ENCODE results near the gene IL1RN. TPM values are rescaled to one million over a fixed set of nuclear protein-coding genes. Genes with fewer than 3 reads are reported as not detected.

IL1RN gene
- total and polyA plus RNA-seq, 2 of the 13 experiments (the other 11 are each of a cell fraction or from before 2014, with no cell fraction given) = 21.2 to 101 TPM

DNA sequence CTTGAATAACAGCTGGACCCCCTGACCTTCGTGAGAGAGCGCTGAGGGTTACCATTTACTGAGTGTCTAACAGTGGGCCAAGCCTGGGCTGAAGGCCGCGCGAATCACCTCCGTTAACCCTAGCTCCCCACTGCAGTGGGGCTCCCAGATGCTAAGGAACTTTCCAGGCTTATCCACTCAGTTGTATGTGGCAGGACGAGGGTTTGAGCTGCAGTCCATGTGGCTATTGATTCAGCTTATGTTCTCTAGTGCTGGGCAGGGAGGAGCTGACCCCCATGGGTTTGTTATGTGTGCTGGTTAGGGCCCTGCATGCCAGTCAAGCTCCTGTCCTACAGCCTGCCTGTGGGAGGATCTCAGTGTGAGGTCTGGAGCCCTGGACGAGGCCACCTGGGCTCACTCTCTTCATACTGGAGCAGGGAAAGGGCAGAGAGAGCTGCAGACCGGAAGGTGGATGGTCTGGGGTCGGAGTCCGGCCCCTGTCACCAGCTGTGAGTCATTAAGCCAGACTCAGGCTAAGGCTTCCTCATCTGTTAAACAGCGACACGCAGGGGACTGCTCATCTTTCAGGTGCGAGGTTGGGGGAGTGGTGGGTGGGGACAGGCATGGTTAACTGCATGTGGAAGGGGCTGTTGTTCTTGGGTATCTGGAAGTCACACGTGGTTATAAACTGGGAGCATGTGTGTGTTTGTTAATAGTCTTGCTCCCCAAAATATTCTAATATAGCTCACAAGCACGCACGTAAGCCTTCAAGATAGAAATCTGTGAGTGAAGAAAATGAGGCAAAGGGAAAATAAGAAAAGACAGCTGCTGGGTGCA is 52.9 kb downstream of the IL1RN start (continued):
- TF ChIP-seq, protein P1, sequence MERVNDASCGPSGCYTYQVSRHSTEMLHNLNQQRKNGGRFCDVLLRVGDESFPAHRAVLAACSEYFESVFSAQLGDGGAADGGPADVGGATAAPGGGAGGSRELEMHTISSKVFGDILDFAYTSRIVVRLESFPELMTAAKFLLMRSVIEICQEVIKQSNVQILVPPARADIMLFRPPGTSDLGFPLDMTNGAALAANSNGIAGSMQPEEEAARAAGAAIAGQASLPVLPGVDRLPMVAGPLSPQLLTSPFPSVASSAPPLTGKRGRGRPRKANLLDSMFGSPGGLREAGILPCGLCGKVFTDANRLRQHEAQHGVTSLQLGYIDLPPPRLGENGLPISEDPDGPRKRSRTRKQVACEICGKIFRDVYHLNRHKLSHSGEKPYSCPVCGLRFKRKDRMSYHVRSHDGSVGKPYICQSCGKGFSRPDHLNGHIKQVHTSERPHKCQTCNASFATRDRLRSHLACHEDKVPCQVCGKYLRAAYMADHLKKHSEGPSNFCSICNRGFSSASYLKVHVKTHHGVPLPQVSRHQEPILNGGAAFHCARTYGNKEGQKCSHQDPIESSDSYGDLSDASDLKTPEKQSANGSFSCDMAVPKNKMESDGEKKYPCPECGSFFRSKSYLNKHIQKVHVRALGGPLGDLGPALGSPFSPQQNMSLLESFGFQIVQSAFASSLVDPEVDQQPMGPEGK (CRISPR knock-in tag; IDR thresholded peaks at IDR 0.05) = peak; percentile 44; the same call in 1 of the 2 replicates
- TF ChIP-seq AGO1 (IDR thresholded peaks at IDR 0.05; ENCODE audit: low read depth, low read length, poor library complexity, severe bottlenecking) = no peak
- no peak for TF ChIP-seq ZFYVE20 (CRISPR knock-in tag; IDR thresholded peaks at IDR 0.05; ENCODE audit: borderline replicate concordance, low read depth)
- 0 out of 2 replicates have a peak, but pooled peaks have one; percentile 56 for TF ChIP-seq RNF2 (conservative IDR thresholded peaks at IDR 0.05; ENCODE audit: low read depth)
- no peak for TF ChIP-seq HNRNPUL1 (IDR thresholded peaks at IDR 0.05; ENCODE audit: low read depth, low read length)
- TF ChIP-seq ZNF260 (CRISPR knock-in tag; IDR thresholded peaks at IDR 0.05; ENCODE audit: borderline replicate concordance, low read depth) = no peak
- TF ChIP-seq PRPF4 (IDR thresholded peaks at IDR 0.05; ENCODE audit: low read depth, low read length, poor library complexity, severe bottlenecking) = no peak
- peak; percentile 51; the same call in 1 of the 2 replicates for TF ChIP-seq POLR2G (IDR thresholded peaks at IDR 0.05; ENCODE audit: low read depth, low read length)
- TF ChIP-seq, protein P2, sequence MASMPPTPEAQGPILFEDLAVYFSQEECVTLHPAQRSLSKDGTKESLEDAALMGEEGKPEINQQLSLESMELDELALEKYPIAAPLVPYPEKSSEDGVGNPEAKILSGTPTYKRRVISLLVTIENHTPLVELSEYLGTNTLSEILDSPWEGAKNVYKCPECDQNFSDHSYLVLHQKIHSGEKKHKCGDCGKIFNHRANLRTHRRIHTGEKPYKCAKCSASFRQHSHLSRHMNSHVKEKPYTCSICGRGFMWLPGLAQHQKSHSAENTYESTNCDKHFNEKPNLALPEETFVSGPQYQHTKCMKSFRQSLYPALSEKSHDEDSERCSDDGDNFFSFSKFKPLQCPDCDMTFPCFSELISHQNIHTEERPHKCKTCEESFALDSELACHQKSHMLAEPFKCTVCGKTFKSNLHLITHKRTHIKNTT (CRISPR knock-in tag; IDR thresholded peaks at IDR 0.05) = no peak
- TF ChIP-seq SIX1 (CRISPR knock-in tag; IDR thresholded peaks at IDR 0.05; ENCODE audit: borderline replicate concordance) = no peak
- TF ChIP-seq CEBPG (CRISPR knock-in tag; IDR thresholded peaks at IDR 0.05) = no peak
- peak in 1 of 2 experiments; percentile 46; a peak in 1 of 4 replicates for TF ChIP-seq POLR2A (IDR thresholded peaks at IDR 0.05; ENCODE audit: insufficient read depth in 1 of 2, low read depth in 2 of 2, low read length in 2 of 2)
- TF ChIP-seq ZNF563 (CRISPR knock-in tag; IDR thresholded peaks at IDR 0.05) = no peak
- TF ChIP-seq, protein P3, sequence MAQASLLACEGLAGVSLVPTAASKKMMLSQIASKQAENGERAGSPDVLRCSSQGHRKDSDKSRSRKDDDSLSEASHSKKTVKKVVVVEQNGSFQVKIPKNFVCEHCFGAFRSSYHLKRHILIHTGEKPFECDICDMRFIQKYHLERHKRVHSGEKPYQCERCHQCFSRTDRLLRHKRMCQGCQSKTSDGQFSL (CRISPR knock-in tag; IDR thresholded peaks at IDR 0.05) = 0 out of 2 replicates have a peak, but pooled peaks have one; percentile 11
- peak; percentile 74; the same call in 1 of the 2 replicates for TF ChIP-seq ELF1 (CRISPR knock-in tag; IDR thresholded peaks at IDR 0.05)
- no peak for TF ChIP-seq ZNF558 (CRISPR knock-in tag; IDR thresholded peaks at IDR 0.05; ENCODE audit: borderline replicate concordance)
- no peak for TF ChIP-seq NFIB (CRISPR knock-in tag; IDR thresholded peaks at IDR 0.05; ENCODE audit: borderline replicate concordance)
- TF ChIP-seq RFX3 (CRISPR knock-in tag; IDR thresholded peaks at IDR 0.05) = no peak
- TF ChIP-seq SIN3A (IDR thresholded peaks at IDR 0.05; ENCODE audit: borderline replicate concordance, low read depth, low read length) = 0 out of 2 replicates have a peak, but pooled peaks have one; percentile 63
- TF ChIP-seq, protein P4, sequence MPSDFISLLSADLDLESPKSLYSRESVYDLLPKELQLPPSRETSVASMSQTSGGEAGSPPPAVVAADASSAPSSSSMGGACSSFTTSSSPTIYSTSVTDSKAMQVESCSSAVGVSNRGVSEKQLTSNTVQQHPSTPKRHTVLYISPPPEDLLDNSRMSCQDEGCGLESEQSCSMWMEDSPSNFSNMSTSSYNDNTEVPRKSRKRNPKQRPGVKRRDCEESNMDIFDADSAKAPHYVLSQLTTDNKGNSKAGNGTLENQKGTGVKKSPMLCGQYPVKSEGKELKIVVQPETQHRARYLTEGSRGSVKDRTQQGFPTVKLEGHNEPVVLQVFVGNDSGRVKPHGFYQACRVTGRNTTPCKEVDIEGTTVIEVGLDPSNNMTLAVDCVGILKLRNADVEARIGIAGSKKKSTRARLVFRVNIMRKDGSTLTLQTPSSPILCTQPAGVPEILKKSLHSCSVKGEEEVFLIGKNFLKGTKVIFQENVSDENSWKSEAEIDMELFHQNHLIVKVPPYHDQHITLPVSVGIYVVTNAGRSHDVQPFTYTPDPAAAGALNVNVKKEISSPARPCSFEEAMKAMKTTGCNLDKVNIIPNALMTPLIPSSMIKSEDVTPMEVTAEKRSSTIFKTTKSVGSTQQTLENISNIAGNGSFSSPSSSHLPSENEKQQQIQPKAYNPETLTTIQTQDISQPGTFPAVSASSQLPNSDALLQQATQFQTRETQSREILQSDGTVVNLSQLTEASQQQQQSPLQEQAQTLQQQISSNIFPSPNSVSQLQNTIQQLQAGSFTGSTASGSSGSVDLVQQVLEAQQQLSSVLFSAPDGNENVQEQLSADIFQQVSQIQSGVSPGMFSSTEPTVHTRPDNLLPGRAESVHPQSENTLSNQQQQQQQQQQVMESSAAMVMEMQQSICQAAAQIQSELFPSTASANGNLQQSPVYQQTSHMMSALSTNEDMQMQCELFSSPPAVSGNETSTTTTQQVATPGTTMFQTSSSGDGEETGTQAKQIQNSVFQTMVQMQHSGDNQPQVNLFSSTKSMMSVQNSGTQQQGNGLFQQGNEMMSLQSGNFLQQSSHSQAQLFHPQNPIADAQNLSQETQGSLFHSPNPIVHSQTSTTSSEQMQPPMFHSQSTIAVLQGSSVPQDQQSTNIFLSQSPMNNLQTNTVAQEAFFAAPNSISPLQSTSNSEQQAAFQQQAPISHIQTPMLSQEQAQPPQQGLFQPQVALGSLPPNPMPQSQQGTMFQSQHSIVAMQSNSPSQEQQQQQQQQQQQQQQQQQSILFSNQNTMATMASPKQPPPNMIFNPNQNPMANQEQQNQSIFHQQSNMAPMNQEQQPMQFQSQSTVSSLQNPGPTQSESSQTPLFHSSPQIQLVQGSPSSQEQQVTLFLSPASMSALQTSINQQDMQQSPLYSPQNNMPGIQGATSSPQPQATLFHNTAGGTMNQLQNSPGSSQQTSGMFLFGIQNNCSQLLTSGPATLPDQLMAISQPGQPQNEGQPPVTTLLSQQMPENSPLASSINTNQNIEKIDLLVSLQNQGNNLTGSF (CRISPR knock-in tag; IDR thresholded peaks at IDR 0.05) = no peak
- no peak for TF ChIP-seq CCDC6 (CRISPR knock-in tag; IDR thresholded peaks at IDR 0.05)
